Measurements from ENCODE around the gene LTN1. TPM values are rescaled to one million over a fixed set of nuclear protein-coding genes. Genes with fewer than 3 reads are reported as not detected.

The LTN1 gene
- polyA plus RNA-seq, 1 of the 3 experiments (the other 2 are of a cell fraction) = 3.2 TPM

DNA sequence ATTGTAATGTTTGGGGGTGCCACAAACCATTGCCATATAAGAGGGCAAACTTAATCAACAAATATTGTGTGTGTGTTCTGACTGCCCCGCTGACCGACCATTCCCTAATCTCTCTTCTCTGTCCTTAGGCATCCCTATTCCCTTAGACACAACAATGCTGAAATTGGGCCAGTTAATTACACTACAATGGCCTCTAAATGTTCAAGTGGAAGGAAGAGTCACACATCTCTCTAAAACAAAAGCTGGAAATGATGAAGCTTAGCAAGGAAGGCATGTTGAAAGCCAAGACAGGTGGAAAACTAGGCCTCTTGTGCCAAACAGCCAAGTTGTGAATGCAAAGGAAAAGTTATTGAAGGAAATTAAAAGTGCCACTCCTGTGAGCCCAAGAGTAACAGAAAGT lies 30.2 kb downstream of the LTN1 start:
- Histone ChIP-seq H3K36me3 (replicated peaks in 1 of 2; ENCODE audit: control insufficient read depth in 1 of 2, insufficient read depth in 2 of 2, low read length in 1 of 2) (peaks cover 79 to 91% of the 10 kb centered on the region in 2 experiments), H3K4me3 (ENCODE audit: low read depth in 2 of 2, low read length in 1 of 2) (no peak overlapping the region)
- CTCF ChIA-PET = no interaction called here

DNA sequence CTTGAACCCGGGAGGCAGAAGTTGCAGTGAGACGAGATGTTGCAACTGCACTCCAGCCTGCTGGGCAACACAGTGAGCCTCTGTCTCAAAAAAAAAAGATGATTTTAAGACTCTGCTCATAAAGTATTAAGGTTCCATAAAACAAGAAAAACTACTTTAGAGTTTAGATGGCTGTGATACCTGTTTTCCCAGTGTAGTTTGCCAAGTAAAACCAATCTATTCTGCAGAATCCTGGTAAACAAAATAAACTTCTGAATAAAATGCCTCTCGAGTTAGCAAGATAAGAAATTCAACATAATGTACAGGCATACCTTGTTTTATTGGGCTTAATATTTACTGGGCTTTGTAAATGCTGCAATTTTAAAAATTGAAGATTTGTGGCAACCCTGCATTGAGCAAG lies 30.8 kb downstream of the LTN1 start:
- DNase-seq = no peak
- Histone ChIP-seq H3K4me2 (no peak overlapping the region), H3K27me3 (ENCODE audit: insufficient read depth) (no peaks in the 10 kb centered on the region), H4K20me1 (ENCODE audit: insufficient read depth) (no peaks in the 10 kb centered on the region), H3K36me3 (replicated peaks in 1 of 2; ENCODE audit: control insufficient read depth in 1 of 2, insufficient read depth in 2 of 2, low read length in 1 of 2) (peaks cover 79 to 91% of the 10 kb centered on the region in 2 experiments), H3K9me3 (no peaks in the 10 kb centered on the region), H3K4me3 (ENCODE audit: low read depth in 2 of 2, low read length in 1 of 2) (no peak overlapping the region), H3K79me2 (ENCODE audit: insufficient read depth) (no peaks in the 10 kb centered on the region), H3K27ac (ENCODE audit: low read depth in 2 of 2, low read length in 1 of 2) (no peak overlapping the region), H3K4me1 (ENCODE audit: control insufficient read depth in 1 of 2, insufficient read depth in 2 of 2, low read depth in 1 of 2, low read length in 1 of 2) (peaks cover 0 to 3% of the 10 kb centered on the region in 2 experiments; a peak in 1 of 4 replicates), H3K9me2 (no peaks in the 10 kb centered on the region), H3K9ac (no peak overlapping the region), H3F3A (replicated peaks; ENCODE audit: insufficient read depth) (peaks cover 28% of the 10 kb centered on the region), H2AFZ (ENCODE audit: low read depth) (no peak overlapping the region)
- TF ChIP-seq RCOR1 (IDR thresholded peaks at IDR 0.05; ENCODE audit: low read length) (no peak), PBX3 (IDR thresholded peaks at IDR 0.05) (no peak), TCF12 (IDR thresholded peaks at IDR 0.05) (no peak), MXI1 (IDR thresholded peaks at IDR 0.05; ENCODE audit: low read depth, low read length) (no peak), SMC3 (IDR thresholded peaks at IDR 0.05; ENCODE audit: low read depth, low read length) (no peak), GABPA (IDR thresholded peaks at IDR 0.05; ENCODE audit: low read depth) (no peak)
- TF ChIP-seq, protein P1, sequence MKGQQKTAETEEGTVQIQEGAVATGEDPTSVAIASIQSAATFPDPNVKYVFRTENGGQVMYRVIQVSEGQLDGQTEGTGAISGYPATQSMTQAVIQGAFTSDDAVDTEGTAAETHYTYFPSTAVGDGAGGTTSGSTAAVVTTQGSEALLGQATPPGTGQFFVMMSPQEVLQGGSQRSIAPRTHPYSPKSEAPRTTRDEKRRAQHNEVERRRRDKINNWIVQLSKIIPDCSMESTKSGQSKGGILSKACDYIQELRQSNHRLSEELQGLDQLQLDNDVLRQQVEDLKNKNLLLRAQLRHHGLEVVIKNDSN (IDR thresholded peaks at IDR 0.05; ENCODE audit: borderline replicate concordance, low read depth) = no peak
- CTCF ChIA-PET = no interaction called here
- WGBS (ENCODE audit: low lambda C conversion rate) = 80% methylated on average over 3 of the region's 3 CpGs
- POLR2A ChIA-PET = no interaction called here

More for the DNA sequence above, 30.2 kb downstream of the LTN1 start:
- DNase-seq = no peak
- 97% methylated on average over 2 of the region's 2 CpGs for WGBS (ENCODE audit: low lambda C conversion rate)
- H3K27ac ChIP-seq (ENCODE audit: low read depth in 2 of 2, low read length in 1 of 2) = no peak overlapping the region
- TF ChIP-seq POLR2AphosphoS5 (IDR thresholded peaks at IDR 0.05; ENCODE audit: low read depth, low read length) = no peak
- no peak for TF ChIP-seq RAD21 (IDR thresholded peaks at IDR 0.05; ENCODE audit: low read length)
- no peak for TF ChIP-seq RFX5 (IDR thresholded peaks at IDR 0.05; ENCODE audit: low read length)
- TF ChIP-seq TCF12 (IDR thresholded peaks at IDR 0.05) = no peak
- TF ChIP-seq SIN3A (IDR thresholded peaks at IDR 0.05; ENCODE audit: borderline replicate concordance, low read depth, low read length) = no peak
- no peak for TF ChIP-seq FOXM1 (IDR thresholded peaks at IDR 0.05; ENCODE audit: low read depth)
- TF ChIP-seq, protein P1 (IDR thresholded peaks at IDR 0.05; ENCODE audit: borderline replicate concordance, low read depth) = no peak
- TF ChIP-seq FOSL2 (IDR thresholded peaks at IDR 0.05; ENCODE audit: borderline replicate concordance, low read depth) = no peak
- no peak for TF ChIP-seq NRF1 (IDR thresholded peaks at IDR 0.05; ENCODE audit: low read depth, low read length)
- no peak for TF ChIP-seq YY1 (IDR thresholded peaks at IDR 0.05; ENCODE audit: low read depth)
- TF ChIP-seq EP300 (IDR thresholded peaks at IDR 0.05; ENCODE audit: borderline replicate concordance in 1 of 2, low read depth in 1 of 2, low read length in 1 of 2) = no peak
- no peak for TF ChIP-seq PBX3 (IDR thresholded peaks at IDR 0.05)
- no peaks in the 10 kb centered on the region for H3K9me2 ChIP-seq
- no peaks in the 10 kb centered on the region for H3K79me2 ChIP-seq (ENCODE audit: insufficient read depth)
- peaks cover 0 to 3% of the 10 kb centered on the region in 2 experiments; a peak in 1 of 4 replicates for H3K4me1 ChIP-seq (ENCODE audit: control insufficient read depth in 1 of 2, insufficient read depth in 2 of 2, low read depth in 1 of 2, low read length in 1 of 2)
- H3K4me2 ChIP-seq = no peak overlapping the region
- peaks cover 28% of the 10 kb centered on the region for H3F3A ChIP-seq (replicated peaks; ENCODE audit: insufficient read depth)
- POLR2A ChIA-PET = no interaction called here
- H4K20me1 ChIP-seq (ENCODE audit: insufficient read depth) = no peaks in the 10 kb centered on the region
- H2AFZ ChIP-seq (ENCODE audit: low read depth) = no peak overlapping the region
- no peaks in the 10 kb centered on the region for H3K27me3 ChIP-seq (ENCODE audit: insufficient read depth)
- H3K9me3 ChIP-seq = no peaks in the 10 kb centered on the region
- no peak overlapping the region for H3K9ac ChIP-seq

Data from SK-N-SH (cell line).